Stimulated activated CD4-positive, alpha-beta T cell treated with anti-CD3 and anti-CD28 coated beads, Interleukin-1b, Interleukin-23, amount 100 ng/mL, for 48 hours (primary cell): ENCODE results near the gene CAPSL.
"Not testable (repeated sequence)": the region's sequence is repeated elsewhere in the genome, so short reads cannot be mapped to it uniquely, and the experiment has no call there.

Experiments
- DNase-seq: peaks from one replicate; pipeline ENCODE4 v3.0.0-alpha.2; 2020

CAPSL gene

DNA sequence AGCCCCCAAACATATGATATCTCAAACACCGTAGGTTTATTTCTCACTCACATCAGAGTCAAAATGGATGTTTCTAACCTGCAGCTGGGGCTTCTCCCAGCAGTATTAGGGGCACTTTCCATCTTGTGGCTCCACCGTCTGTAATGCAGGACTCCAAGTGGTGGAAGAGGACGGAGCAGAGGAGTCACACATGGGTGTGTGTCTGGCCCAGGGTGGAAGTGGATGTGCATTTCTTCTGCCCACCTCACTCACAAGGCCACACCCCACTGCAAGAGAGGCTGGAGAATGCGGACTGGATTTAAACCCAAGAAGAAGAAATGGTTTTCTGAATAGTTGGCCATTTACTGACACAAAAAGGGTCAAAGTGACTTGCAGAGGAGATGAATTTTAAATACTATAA is 67.8 kb downstream of the CAPSL start:
- DNase-seq: no peak

- DNase-seq: no peak
Observed at GRCh38 chr5:35869685-35870277, 68.6 kb downstream of the CAPSL start.

DNA sequence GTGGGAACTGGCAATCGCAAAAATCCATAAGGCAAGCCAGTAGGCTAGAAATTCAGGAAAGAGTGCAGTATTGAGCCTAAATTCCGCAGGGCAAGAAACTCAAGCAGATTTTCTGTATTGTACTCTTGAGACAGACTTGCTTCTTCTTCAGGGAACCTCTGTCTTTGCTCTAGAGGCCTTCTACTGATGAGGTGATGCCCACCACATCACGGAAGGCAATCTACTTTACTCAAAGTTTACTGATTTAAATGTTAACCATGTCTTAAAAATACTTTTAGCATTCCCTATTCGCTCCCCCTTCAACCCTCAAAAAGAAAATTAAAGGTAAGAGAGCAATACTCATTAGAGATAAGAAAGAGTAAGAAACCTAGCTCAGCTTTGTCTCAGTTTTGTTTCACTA is 70.4 kb downstream of the CAPSL start:
- no peak for DNase-seq

GRCh38 chr5:35863159-35863558 is 75.3 kb downstream of the CAPSL start:
- peak; percentile 44 for DNase-seq

GRCh38 chr5:35862126-35862525 is 76.3 kb downstream of the CAPSL start:
- DNase-seq: no peak

DNA sequence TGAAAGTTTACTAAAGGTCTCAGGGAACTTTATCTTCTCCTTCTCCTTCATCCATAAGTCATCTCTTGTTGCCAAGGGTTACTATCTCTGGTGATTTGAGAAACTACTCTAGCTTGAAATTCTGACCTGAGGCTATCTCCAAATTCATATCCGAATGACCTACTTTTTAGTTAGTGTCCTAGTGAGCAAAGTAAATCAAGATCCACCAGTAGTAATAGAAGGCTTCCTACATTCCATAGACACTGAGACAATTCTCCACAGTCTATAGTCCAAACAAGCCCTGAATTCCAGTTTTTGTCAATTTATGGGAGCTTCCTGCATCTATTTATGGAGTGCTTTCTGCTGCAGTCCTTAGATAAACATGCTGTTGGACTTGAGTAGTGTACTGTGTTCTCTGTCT is 76.7 kb downstream of the CAPSL start:
- no peak for DNase-seq

- no peak for DNase-seq
Observed at GRCh38 chr5:35860686-35861085, 77.7 kb downstream of the CAPSL start.

- DNase-seq: no peak
Observed at GRCh38 chr5:35859101-35859661, 79.2 kb downstream of the CAPSL start.

- no peak for DNase-seq
Observed at GRCh38 chr5:35857606-35858205, 80.7 kb downstream of the CAPSL start.

GRCh38 chr5:35856765-35857351 is 81.6 kb downstream of the CAPSL start, which contains the start of gene IL7R:
Gene IL7R (plus strand): TSS chr5:35856891. CDS start chr5:35856978, 87 bp downstream.
- no peak for DNase-seq

- DNase-seq: not testable (repeated sequence)
Observed at GRCh38 chr5:35856186-35856764, 82.1 kb downstream of the CAPSL start.

- no peak for DNase-seq
Observed at GRCh38 chr5:35855187-35855586, 83.2 kb downstream of the CAPSL start.
